Measurements from ENCODE around the gene LDLRAD4.
"Not testable (repeated sequence)": the region's sequence is repeated elsewhere in the genome, so short reads cannot be mapped to it uniquely, and the experiment has no call there.

LDLRAD4 gene

GRCh38 chr18:13603304-13604019, 384.9 kb downstream of the LDLRAD4 start:
- no peak for DNase-seq (ENCODE audit: low spot score)

- no peak for DNase-seq (ENCODE audit: low spot score)
Observed at GRCh38 chr18:13604786-13605185, 386.2 kb downstream of the LDLRAD4 start.

- no peak for DNase-seq (ENCODE audit: low spot score)
Observed at GRCh38 chr18:13605477-13605876, 386.9 kb downstream of the LDLRAD4 start.

GRCh38 chr18:13605901-13606300, 387.3 kb downstream of the LDLRAD4 start:
- no peak for DNase-seq (ENCODE audit: low spot score)

GRCh38 chr18:13606604-13607254, 388.2 kb downstream of the LDLRAD4 start:
- no peak for DNase-seq (ENCODE audit: low spot score)

- not testable (repeated sequence) for DNase-seq (ENCODE audit: low spot score)
Observed at GRCh38 chr18:13608024-13608562, 389.5 kb downstream of the LDLRAD4 start.

GRCh38 chr18:13608791-13609532, 390.4 kb downstream of the LDLRAD4 start:
- DNase-seq (ENCODE audit: low spot score): no peak

GRCh38 chr18:13610555-13611141, 392.1 kb downstream of the LDLRAD4 start:
- DNase-seq (ENCODE audit: low spot score): no peak

GRCh38 chr18:13611142-13611600, 392.6 kb downstream of the LDLRAD4 start:
- DNase-seq (ENCODE audit: low spot score): no peak

GRCh38 chr18:13611601-13612195, 393.1 kb downstream of the LDLRAD4 start:
- DNase-seq (ENCODE audit: low spot score): peak; percentile 48

- no peak for DNase-seq (ENCODE audit: low spot score)
Observed at GRCh38 chr18:13612196-13612997, 393.8 kb downstream of the LDLRAD4 start.

GRCh38 chr18:13613099-13613498, 394.5 kb downstream of the LDLRAD4 start:
- no peak for DNase-seq (ENCODE audit: low spot score)

GRCh38 chr18:13613591-13614501, 395.3 kb downstream of the LDLRAD4 start:
- no peak for DNase-seq (ENCODE audit: low spot score)

- no peak for DNase-seq (ENCODE audit: low spot score)
Observed at GRCh38 chr18:13614641-13615288, 396.2 kb downstream of the LDLRAD4 start.

- no peak for DNase-seq (ENCODE audit: low spot score)
Observed at GRCh38 chr18:13615432-13615861, 396.9 kb downstream of the LDLRAD4 start.

GRCh38 chr18:13616041-13616440, 397.5 kb downstream of the LDLRAD4 start:
- no peak for DNase-seq (ENCODE audit: low spot score)

GRCh38 chr18:13616525-13617035, 398.0 kb downstream of the LDLRAD4 start:
- DNase-seq (ENCODE audit: low spot score): no peak

- no peak for DNase-seq (ENCODE audit: low spot score)
Observed at GRCh38 chr18:13617826-13618515, 399.4 kb downstream of the LDLRAD4 start.
